ENCODE data around the gene MBTPS1.

- TF ChIP-seq CTCF (IDR thresholded peaks at IDR 0.05), result no peak
- no peak for TF ChIP-seq POLR2A (IDR thresholded peaks at IDR 0.05)
- TF ChIP-seq POLR2AphosphoS5 (IDR thresholded peaks at IDR 0.05), result no peak
- TF ChIP-seq EP300 (IDR thresholded peaks at IDR 0.05), result no peak
These were observed 22.9 kb downstream of the MBTPS1 start for GRCh38 chr16:84093879-84094270.

All from stomach (tissue), 4 donors.